HPDE6-E6E7 (cell line): Measurements from ENCODE around the gene MOB3B.
"Not testable (repeated sequence)": the region's sequence is repeated elsewhere in the genome, so short reads cannot be mapped to it uniquely, and the experiment has no call there.

Experiments
- DNase-seq: peaks from one replicate; pipeline ENCODE4 v3.0.0; 2011; ENCODE audit warnings: missing footprints; ENCODE audit errors: extremely low spot score

MOB3B gene

GRCh38 chr9:27475057-27475595 lies 54.5 kb downstream of the MOB3B start:
- DNase-seq: no peak

GRCh38 chr9:27474305-27474704 lies 55.3 kb downstream of the MOB3B start:
- no peak for DNase-seq

- no peak for DNase-seq
These were observed 56.5 kb downstream of the MOB3B start for GRCh38 chr9:27473111-27473529.

- DNase-seq: no peak
These were observed 57.4 kb downstream of the MOB3B start for GRCh38 chr9:27472195-27472594.

- DNase-seq: no peak
These were observed 57.8 kb downstream of the MOB3B start for GRCh38 chr9:27471789-27472188.

- no peak for DNase-seq
These were observed 58.2 kb downstream of the MOB3B start for GRCh38 chr9:27471366-27471765.

- no peak for DNase-seq
These were observed 59.2 kb downstream of the MOB3B start for GRCh38 chr9:27470291-27470856.

- no peak for DNase-seq
These were observed 60.1 kb downstream of the MOB3B start for GRCh38 chr9:27469550-27469949.

GRCh38 chr9:27468462-27469110 lies 61.0 kb downstream of the MOB3B start:
- no peak for DNase-seq

GRCh38 chr9:27468000-27468399 lies 61.6 kb downstream of the MOB3B start:
- no peak for DNase-seq

GRCh38 chr9:27467486-27467885 lies 62.1 kb downstream of the MOB3B start:
- DNase-seq: no peak

GRCh38 chr9:27466516-27466915 lies 63.1 kb downstream of the MOB3B start:
- not testable (repeated sequence) for DNase-seq

- not testable (repeated sequence) for DNase-seq
These were observed 64.7 kb downstream of the MOB3B start for GRCh38 chr9:27464950-27465349.

GRCh38 chr9:27462846-27463245 lies 66.8 kb downstream of the MOB3B start:
- no peak for DNase-seq

- DNase-seq: no peak
These were observed 67.2 kb downstream of the MOB3B start for GRCh38 chr9:27462434-27462833.

GRCh38 chr9:27460226-27461023 lies 69.2 kb downstream of the MOB3B start:
- peak; percentile 55 for DNase-seq

GRCh38 chr9:27457445-27457844 lies 72.2 kb downstream of the MOB3B start:
- no peak for DNase-seq

- peak; percentile 22 for DNase-seq
These were observed 75.6 kb downstream of the MOB3B start for GRCh38 chr9:27453860-27454553.

GRCh38 chr9:27451207-27451797 lies 78.3 kb downstream of the MOB3B start:
- no peak for DNase-seq

- DNase-seq: no peak
These were observed 78.9 kb downstream of the MOB3B start for GRCh38 chr9:27450752-27451151.

- not testable (repeated sequence) for DNase-seq
These were observed 81.3 kb downstream of the MOB3B start for GRCh38 chr9:27448356-27448755.
